Mesothelial cell of epicardium (in vitro differentiated cells): ENCODE data around the gene CTSD. TPM values are rescaled to one million over a fixed set of nuclear protein-coding genes. Genes with fewer than 3 reads are reported as not detected.

ENCODE experiments used
- DNase-seq, 2 experiments: peaks; one replicate each; pipeline ENCODE4 v3.0.0; 2021; ENCODE audit warnings: low spot score in 2 of 2; ENCODE audit not compliant: unreplicated experiment in 2 of 2
- H3K27ac Mint-ChIP-seq: 2 replicates; pipeline ENCODE4 v1.8.0; 2021; ENCODE audit warnings: mixed read lengths
- H3K27me3 Mint-ChIP-seq: 2 replicates; pipeline ENCODE4 v1.8.0; 2021; ENCODE audit warnings: low read depth, mixed read lengths
- H3K36me3 Mint-ChIP-seq: 2 replicates; pipeline ENCODE4 v1.8.0; 2021; ENCODE audit warnings: mixed read lengths
- H3K4me1 Mint-ChIP-seq: 2 replicates; pipeline ENCODE4 v1.8.0; 2021; ENCODE audit warnings: mixed read lengths
- H3K4me3 Mint-ChIP-seq: 2 replicates; pipeline ENCODE4 v1.8.0; 2021; ENCODE audit warnings: mild to moderate bottlenecking, moderate library complexity, mixed read lengths
- H3K9me3 Mint-ChIP-seq: 2 replicates; pipeline ENCODE4 v1.8.0; 2021; ENCODE audit warnings: mixed read lengths
- total RNA-seq: library from RNA; stranded (reverse); gene quantifications from 3 replicates; pipeline ENCODE4 v1.2.1, GENCODE V29; 2021
- TF ChIP-seq, protein P1 (sequence below): fragments of 200-600 bp; sonication (generic); IDR thresholded peaks from one replicate; pipeline ENCODE4 v1.5.0; 2021; ENCODE audit warnings: antibody characterized with exemption; ENCODE audit not compliant: unreplicated experiment

The CTSD gene
- total RNA-seq, 1 donor from 2014 or later = 139 TPM

DNA sequence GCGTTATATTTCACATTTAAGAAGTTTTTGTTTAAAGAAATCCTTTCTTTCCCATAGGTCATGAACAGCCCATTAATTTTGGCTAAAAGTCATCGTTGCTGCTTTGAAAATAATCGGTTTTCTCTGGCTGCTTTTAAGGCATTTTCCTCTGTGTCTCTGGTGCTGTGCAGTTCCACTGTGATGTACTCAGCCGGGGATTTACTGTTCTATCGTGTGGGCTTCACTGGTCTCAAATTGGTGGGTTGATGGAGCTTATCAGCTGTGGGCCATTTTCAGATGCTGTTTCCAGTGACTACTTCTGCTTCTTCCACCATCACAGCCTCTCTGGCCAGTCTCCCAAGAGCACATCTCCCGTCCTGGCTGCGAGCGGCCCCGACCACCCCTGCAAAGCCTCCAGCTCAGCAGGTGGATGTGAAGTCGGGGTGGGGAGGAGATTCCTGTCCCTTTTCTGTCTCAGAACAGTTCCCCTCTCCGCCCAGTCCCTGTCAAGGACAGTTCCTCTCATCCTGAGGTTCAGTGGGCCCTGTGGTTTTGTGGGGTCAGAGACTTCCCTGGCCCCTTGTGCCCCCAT, 33.6 kb downstream of the CTSD start:
- peaks cover 84% of the 10 kb centered on the region for H3K27me3 Mint-ChIP-seq
- DNase-seq = no peak
- no peak overlapping the region for H3K4me3 Mint-ChIP-seq
- H3K36me3 Mint-ChIP-seq = no peaks in the 10 kb centered on the region
- no peaks in the 10 kb centered on the region for H3K9me3 Mint-ChIP-seq
- peaks cover 3% of the 10 kb centered on the region for H3K4me1 Mint-ChIP-seq
- TF ChIP-seq, protein P1, sequence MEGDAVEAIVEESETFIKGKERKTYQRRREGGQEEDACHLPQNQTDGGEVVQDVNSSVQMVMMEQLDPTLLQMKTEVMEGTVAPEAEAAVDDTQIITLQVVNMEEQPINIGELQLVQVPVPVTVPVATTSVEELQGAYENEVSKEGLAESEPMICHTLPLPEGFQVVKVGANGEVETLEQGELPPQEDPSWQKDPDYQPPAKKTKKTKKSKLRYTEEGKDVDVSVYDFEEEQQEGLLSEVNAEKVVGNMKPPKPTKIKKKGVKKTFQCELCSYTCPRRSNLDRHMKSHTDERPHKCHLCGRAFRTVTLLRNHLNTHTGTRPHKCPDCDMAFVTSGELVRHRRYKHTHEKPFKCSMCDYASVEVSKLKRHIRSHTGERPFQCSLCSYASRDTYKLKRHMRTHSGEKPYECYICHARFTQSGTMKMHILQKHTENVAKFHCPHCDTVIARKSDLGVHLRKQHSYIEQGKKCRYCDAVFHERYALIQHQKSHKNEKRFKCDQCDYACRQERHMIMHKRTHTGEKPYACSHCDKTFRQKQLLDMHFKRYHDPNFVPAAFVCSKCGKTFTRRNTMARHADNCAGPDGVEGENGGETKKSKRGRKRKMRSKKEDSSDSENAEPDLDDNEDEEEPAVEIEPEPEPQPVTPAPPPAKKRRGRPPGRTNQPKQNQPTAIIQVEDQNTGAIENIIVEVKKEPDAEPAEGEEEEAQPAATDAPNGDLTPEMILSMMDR = no peak
- H3K27ac Mint-ChIP-seq = no peak overlapping the region

DNA sequence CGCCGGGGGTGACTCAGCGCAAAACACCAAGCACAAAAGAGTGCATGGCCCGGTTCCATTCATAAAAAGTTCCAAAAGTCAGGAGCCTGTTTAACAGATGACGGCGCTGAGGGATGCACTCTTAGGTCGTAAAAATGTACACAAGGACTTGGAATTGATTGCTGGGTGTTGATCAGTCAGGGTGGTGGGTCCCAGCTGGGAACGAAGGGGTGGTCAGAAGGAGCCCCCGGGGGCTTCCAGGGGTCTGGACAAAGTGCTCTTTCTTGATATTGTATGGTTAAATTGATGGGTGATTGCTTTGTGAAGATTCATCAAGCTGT, 34.1 kb downstream of the CTSD start:
- H3K27ac Mint-ChIP-seq = no peak overlapping the region
- TF ChIP-seq, protein P1 = no peak
- no peaks in the 10 kb centered on the region for H3K9me3 Mint-ChIP-seq
- no peak for DNase-seq
- H3K4me1 Mint-ChIP-seq = peaks cover 3% of the 10 kb centered on the region
- H3K36me3 Mint-ChIP-seq = no peaks in the 10 kb centered on the region
- peaks cover 85% of the 10 kb centered on the region for H3K27me3 Mint-ChIP-seq
- H3K4me3 Mint-ChIP-seq = no peak overlapping the region

DNA sequence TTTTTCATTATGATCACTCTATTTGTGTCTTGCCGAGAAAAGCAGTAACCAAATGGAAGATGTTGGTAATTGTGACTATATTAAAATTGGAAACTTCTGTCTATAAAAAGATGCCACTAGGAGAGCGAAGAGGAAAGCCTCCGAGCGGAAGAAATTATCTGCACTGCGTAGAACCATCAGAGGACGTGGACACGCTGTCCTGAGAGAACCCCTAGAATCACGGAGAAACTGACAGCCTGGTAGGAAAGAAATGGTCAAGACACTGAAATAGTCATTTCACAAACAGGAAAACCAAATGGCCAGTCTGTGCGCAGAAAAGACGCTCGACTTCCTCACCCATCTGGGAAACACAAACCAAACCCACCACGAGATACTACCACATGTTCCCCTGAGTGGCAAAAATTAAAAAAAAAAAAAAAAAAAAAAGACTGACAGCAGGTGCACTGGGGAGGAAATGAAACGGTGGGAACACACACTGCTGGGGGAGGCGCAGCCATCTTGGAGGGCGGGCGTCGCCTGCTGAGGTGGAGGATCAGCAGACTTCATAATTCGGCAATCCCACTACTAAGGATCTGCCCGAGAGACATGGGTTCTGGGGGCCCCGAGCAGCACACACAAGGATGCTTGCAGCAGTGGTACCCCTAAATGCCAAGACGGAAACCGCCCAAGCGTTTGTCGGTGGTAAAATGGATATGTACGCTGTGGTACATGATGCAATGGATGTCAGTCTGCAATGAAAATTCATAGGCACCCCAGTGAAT, 34.6 kb downstream of the CTSD start:
- H3K27ac Mint-ChIP-seq = no peak overlapping the region
- no peak for DNase-seq
- no peaks in the 10 kb centered on the region for H3K36me3 Mint-ChIP-seq
- H3K9me3 Mint-ChIP-seq = no peaks in the 10 kb centered on the region
- TF ChIP-seq, protein P1 = no peak
- peaks cover 3% of the 10 kb centered on the region for H3K4me1 Mint-ChIP-seq
- peaks cover 84% of the 10 kb centered on the region for H3K27me3 Mint-ChIP-seq
- H3K4me3 Mint-ChIP-seq = no peak overlapping the region

DNA sequence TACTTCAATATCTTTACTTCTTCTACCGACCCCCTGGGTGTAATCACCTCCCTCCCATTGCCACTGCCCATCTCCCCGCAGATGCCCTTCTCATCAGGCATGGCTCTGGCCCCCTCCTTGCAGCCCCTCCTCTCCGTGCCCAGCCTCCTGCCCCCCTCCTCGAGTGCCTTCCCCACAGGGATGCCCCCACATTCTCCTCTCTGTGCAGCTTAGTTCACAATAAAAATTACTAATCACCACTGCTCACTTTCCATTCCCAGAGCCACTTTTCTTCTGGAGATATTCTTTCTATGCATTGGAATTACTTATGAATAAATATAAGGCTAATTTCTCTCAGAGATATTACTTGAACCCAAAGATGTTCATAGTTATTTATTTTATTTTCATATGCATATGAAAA, 35.4 kb downstream of the CTSD start:
- H3K36me3 Mint-ChIP-seq = no peaks in the 10 kb centered on the region
- peaks cover 3% of the 10 kb centered on the region for H3K4me1 Mint-ChIP-seq
- peaks cover 79% of the 10 kb centered on the region for H3K27me3 Mint-ChIP-seq
- H3K4me3 Mint-ChIP-seq = no peak overlapping the region
- TF ChIP-seq, protein P1 = no peak
- no peak overlapping the region for H3K27ac Mint-ChIP-seq
- DNase-seq = no peak
- H3K9me3 Mint-ChIP-seq = no peaks in the 10 kb centered on the region

DNA sequence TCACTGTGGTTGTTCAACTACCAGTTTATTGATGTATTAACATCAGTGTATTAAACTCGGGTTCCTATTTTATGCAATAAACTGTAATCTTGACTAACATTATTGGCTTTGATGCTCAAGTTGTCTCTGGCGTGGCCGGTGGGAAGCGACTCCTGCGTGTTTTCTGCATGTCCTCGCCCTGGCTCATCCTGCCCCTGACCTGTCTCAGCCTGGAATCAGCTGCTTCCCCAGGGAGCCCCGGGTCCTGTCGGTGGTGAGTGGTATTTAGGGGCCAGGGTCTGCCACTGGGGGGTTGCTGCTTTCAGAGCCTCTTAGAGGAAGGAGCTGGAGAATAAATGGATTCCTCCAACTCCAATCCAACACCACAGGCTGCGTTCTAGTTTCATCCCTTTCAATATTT, 35.9 kb downstream of the CTSD start:
- H3K27me3 Mint-ChIP-seq = peaks cover 77% of the 10 kb centered on the region
- no peak for DNase-seq
- H3K36me3 Mint-ChIP-seq = no peaks in the 10 kb centered on the region
- H3K4me1 Mint-ChIP-seq = peaks cover 3% of the 10 kb centered on the region
- H3K9me3 Mint-ChIP-seq = peaks cover 2% of the 10 kb centered on the region
- TF ChIP-seq, protein P1 = no peak
- H3K4me3 Mint-ChIP-seq = no peak overlapping the region
- no peak overlapping the region for H3K27ac Mint-ChIP-seq
